ENCODE results near the gene APRT. TPM values are rescaled to one million over a fixed set of nuclear protein-coding genes. Genes with fewer than 3 reads are reported as not detected.

APRT gene
- total RNA-seq, 1 experiment from 2014 or later: 266 TPM

DNA sequence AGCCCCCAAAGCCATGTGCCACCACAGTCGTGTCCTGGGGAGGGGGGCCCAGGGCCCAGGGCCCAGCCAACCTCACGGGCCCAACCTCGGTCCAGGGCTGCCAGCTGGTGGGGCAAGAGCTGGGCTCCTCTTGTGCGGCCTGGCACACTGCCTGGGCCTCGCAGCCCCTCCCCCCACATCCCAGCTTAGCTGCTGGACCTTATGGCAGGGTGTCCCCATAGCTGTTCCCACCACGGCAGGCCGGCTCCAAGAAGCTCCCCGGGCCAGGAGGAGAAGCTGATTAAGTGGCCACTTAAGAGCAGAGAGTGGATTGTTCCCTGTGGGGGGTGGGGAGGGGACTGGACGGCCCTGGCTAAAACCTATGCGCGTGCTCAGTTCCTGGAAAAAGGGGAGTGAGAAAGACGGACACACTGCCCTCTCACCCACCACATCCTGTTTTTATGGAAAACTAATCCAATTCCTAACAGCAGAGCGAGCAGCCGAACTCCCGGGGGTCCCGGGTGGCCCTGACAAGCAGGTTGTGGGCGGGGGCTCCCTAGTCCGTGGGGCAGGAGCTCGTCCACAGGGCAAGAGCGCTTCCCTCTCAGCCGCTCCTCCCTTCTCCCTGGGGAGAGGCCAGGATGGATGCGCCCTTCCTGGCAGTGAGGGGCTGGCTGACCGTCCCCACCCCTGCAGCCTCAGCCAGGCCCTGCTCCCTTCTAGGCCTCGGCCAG is 43.5 kb downstream of the APRT start:
- DNase-seq (ENCODE audit: low spot score): no peak
- in situ Hi-C loops (cut with HindIII; ENCODE audit: low sequenced_read_pairs): no loop called here

DNA sequence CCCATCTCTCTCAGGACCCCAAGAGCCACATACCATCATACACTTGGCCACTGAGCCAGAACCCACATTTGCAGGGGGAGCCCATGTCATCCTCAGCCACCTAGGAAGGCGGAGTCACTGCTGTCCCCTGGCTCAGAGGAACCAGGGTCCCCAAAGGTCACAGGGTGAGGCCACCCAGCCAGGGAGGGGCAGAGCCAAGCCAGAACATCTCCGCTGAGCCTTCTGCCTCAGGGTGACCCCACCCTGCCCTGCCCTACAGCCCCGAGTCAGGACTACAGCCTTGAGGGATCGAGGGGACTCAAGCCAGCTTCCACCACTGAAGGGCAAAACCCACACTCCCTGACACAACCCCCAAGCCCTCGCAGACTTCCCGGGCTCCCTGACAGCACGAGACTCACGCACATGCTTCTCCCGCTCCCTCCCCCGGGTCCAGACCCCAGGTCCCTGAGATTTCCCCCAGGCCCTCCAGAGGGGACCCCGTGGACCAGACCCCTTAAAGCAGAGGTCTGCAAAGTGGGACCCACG is 44.1 kb downstream of the APRT start:
- no peak for DNase-seq (ENCODE audit: low spot score)
- in situ Hi-C loops (cut with HindIII; ENCODE audit: low sequenced_read_pairs): no loop called here

DNA sequence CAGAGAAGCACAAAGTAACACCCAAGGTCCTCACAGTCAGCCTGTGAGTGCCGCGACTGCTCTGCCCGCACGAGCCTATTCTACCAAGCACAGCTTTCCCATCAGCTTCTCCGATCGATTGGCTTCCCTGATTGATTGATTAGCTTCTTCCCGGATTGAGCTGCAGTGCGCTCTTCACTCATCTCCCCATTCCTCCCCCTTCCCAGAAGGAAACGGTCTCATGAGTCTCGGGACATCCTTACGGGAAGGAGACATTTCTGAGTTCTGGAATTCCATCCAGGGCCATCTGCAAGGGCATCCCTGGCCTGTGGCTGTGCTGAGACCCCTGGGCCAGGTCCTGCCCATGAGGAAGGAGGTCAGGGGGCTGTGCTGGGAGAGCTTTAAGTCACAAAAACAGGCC is 44.8 kb downstream of the APRT start:
- in situ Hi-C loops (cut with HindIII; ENCODE audit: low sequenced_read_pairs): no loop called here
- DNase-seq (ENCODE audit: low spot score): no peak

DNA sequence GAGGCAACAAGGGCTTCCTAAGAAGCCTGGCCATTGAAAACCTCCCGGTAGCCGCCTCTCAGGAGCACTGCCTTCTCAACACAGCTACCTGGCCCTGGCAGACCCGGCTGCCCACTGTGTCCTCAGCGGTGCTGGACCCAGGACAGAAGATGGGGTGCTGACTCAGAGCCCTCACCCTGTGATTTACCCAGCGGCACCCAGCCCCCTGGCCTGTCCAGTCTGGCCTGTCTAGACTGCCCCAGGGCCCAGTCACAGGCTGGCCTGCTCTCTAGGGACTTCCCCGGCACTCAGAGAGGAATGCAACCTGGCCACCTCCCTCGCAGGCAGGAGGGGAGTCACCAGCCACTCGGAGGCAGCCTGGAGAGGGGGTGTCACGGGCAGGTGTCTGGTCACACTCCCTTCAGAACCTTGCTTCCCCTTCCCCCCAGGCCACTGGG is 46.8 kb downstream of the APRT start:
- DNase-seq (ENCODE audit: low spot score): no peak
- in situ Hi-C loops (cut with HindIII; ENCODE audit: low sequenced_read_pairs): no loop called here

DNA sequence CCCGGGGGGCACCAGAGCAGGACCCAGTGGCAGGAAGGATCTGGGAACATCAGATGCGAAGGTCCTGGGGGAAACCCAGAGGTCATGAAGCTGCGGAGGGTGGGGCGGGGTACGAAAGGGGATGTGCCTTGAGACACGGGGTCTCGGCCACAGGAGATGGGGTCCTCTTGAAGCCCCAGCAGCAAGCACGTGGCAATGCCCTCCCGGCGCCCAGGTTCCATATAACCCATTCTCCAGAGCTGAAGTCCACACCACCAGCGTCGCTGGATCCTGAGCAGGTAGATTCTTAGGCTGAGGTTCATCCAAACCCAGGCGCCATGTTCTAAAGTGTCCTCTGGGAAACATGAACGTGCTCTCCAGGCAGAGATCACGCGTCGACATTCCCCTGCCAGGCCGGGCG is 47.6 kb downstream of the APRT start:
- in situ Hi-C loops (cut with HindIII; ENCODE audit: low sequenced_read_pairs): no loop called here
- no peak for DNase-seq (ENCODE audit: low spot score)

DNA sequence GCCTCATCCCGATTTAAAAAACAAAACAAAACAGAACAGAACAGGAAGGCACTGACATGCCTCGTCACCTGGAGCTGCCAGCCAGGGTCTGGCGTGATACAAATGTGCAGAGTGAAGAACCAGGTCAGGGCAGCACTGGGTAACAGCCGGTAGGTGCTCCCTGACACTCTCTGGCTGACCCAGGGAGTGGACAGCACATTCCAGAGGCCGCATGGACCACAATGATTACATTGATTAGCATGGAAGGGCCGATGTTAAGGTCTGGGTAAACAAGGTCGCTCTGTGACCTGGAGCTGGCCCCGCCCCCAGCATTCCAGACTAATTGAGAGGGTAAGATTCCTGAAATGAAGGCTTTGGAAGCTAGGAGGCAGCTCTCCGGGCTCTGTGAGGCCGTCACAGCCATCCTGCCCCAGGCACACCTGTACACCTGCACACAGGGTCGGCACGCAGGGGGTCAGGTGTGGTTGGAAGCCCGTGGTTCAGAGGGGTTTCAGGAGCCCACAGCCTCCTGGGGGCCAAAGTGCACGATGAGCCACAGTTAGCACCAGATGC is 48.1 kb downstream of the APRT start:
- peak; percentile 43 for DNase-seq (ENCODE audit: low spot score)
- in situ Hi-C loops (cut with HindIII; ENCODE audit: low sequenced_read_pairs): no loop called here

DNA sequence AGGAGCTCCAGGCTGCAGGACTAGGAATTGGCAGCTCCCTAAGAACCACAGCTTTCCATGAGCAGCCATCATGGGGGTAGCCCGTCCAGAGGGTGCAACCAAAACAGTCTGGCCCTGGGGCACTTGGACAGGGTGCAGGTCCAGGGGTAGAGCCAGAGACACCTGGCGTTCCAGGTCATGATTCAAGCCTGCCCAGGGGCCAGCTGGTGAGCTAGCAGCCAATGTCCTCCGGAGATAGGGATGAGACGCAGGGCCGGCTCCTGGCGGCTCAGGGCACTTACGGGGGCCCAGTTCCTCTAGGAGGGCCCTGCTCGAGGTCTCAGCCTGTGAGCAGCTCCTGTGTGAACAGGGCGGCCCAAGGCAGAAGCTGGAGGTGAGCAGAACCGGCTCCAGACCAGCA is 48.8 kb downstream of the APRT start:
- no peak for DNase-seq (ENCODE audit: low spot score)
- in situ Hi-C loops (cut with HindIII; ENCODE audit: low sequenced_read_pairs): no loop called here

DNA sequence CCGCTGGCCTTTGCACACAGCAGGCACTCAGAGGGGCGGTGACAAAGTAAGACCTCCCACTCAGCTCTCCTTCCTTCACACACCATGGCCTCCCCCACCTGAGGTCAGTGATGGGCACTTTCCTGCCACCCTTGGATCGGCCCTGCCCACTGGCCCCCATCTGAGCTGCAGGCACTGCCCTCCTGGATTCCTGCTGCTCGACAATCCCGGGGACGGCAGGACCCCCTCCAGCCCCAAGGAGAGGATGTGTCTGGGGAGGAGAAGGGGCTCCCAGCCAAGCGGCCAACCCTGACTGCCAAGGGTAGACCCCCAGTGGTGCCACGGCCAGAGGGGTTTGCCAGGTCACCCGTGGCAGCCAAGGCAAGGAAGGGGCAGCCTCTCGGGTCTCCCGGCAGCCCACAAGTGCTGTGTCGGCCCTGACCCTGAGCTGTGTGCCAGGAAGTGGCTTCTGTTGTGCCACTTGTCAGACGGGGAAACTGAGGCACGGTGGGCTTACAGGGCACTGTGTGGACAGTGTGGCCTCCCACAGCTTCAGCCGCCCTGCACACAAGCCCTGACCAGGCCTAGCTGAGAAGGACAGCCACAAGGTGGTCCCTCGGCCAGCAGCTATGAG is 49.4 kb downstream of the APRT start:
- in situ Hi-C loops (cut with HindIII; ENCODE audit: low sequenced_read_pairs): no loop called here
- no peak for DNase-seq (ENCODE audit: low spot score)

DNA sequence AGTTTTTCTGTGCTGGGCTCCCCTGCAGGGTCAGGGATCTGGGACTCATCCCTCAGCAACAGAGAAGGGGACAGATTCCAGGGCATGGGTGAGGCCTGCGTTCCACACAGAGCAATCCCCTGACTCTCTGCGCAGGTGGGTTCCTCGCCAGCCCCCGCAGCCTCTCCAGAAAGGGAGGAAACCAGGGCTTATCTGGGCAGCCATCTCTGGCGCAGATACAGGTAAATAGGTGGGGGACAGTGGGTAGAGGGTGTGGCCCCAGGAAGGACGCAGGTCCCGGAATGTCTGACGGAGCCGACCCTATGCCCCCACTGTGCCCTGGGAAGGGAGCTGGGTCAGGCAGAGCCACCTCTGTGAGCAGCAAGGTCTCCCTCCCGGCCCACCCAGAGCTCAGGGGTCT is 49.9 kb downstream of the APRT start:
- no peak for DNase-seq (ENCODE audit: low spot score)
- in situ Hi-C loops (cut with HindIII; ENCODE audit: low sequenced_read_pairs): no loop called here

DNA sequence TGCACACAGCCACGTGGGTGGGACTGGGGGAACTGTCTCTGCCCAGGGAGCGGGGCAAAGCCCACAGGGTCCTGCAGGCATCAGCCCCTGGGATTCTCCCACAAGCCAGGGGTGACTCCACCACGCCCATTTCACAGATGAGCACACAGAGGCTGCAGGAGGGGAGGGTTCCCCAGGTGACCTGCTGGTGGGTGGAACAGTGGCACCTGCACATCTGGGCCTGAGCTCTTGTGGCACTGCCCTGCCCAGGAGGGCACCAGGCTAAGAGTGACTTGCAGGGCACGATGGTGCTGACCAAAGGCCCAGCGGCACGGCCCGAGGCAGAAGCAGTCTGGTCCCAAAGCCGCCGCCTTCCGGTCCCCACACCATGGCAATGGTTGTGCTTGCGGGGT is 50.6 kb downstream of the APRT start:
- in situ Hi-C loops (cut with HindIII; ENCODE audit: low sequenced_read_pairs): no loop called here
- DNase-seq (ENCODE audit: low spot score): no peak

DNA sequence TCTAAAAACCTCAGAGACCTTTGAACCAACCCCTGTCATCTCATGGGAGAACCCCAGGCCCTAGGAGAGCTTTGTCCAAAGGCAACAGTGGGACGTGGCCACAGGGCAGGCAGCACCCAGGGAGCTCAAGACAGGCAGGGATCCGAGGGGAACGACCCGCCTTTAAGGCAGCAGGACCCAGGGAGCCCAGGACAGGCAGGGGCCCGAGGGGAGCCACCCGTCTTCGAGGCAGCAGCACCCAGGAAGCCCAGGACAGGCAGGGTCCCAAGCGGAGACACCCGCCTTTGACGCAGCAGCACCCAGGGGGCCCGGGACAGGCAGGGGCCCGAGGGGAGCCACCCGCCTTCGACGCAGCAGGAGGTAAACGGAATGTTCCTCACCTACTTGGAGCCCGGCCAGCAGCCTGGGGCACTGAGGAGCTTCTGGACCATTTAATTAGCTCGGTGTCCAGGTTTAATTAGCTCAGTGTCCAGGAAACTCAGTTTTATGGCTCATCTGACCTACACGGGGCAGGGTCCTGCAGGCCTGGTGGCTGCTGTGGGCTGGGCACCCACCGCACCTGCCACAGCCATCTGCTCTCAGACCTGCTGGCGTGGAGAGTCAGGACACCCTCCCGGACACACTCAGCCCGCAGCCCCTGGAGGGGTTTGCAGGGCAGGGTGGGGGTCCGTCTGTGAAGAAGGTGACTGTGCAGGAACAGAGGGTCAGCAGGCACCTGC is 51.1 kb downstream of the APRT start:
- in situ Hi-C loops (cut with HindIII; ENCODE audit: low sequenced_read_pairs): no loop called here
- DNase-seq (ENCODE audit: low spot score): no peak

DNA sequence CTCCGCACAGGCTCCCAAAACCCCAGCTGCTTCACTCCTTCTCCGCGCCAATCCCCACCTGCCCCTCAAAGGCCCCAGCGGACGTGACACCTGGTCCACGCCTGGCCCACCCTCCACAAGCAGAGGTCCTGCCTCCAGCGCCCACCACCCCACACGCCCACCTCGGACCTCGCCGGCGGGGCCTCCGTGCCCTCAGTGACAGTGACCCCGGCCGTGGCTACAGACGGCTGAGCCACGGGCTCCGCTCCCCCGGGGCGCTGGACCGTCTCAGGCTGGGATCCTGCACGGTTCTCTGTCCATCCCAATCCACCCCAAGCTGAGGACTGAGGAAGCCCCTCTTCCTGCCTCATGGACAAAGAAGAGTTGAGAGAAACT is 51.8 kb downstream of the APRT start:
- no peak for DNase-seq (ENCODE audit: low spot score)
- in situ Hi-C loops (cut with HindIII; ENCODE audit: low sequenced_read_pairs): loop anchor here (10.0 kb wide), 1 partner anchor 85 kb away; no protein-coding TSS in a partner anchor

Other genes starting within 250 kb of the APRT start
- 25.8 and 48.9 TPM in 2 replicates for gene ZC3H18, start 241.5 kb downstream of the APRT start, total RNA-seq (2014; rRNA removed; shearing (Covaris generic))
- 0.43 TPM in 1 of 2 replicates, not detected in the other for gene IL17C, start 173.4 kb downstream of the APRT start, total RNA-seq (2014; rRNA removed; shearing (Covaris generic))
- gene CYBA, start 160.9 kb downstream of the APRT start, total RNA-seq (2014; rRNA removed; shearing (Covaris generic)): 299 and 403 TPM in 2 replicates
- gene MVD, start 148.8 kb downstream of the APRT start, total RNA-seq (2014; rRNA removed; shearing (Covaris generic)): 48.9 and 63.5 TPM in 2 replicates
- gene SNAI3, start 125.4 kb downstream of the APRT start, total RNA-seq (2014; rRNA removed; shearing (Covaris generic)): 0.18 and 0.88 TPM in 2 replicates
- gene RNF166, start 105.5 kb downstream of the APRT start, total RNA-seq (2014; rRNA removed; shearing (Covaris generic)): 22.3 and 31.3 TPM in 2 replicates
- gene CTU2, start 105.4 kb downstream of the APRT start, total RNA-seq (2014; rRNA removed; shearing (Covaris generic)): 14.7 and 21.8 TPM in 2 replicates
- gene PIEZO1, start 26.7 kb downstream of the APRT start, total RNA-seq (2014; rRNA removed; shearing (Covaris generic)): 69.8 and 75.6 TPM in 2 replicates
- 32.8 and 36.6 TPM in 2 replicates for gene CDT1, start 8.1 kb downstream of the APRT start, total RNA-seq (2014; rRNA removed; shearing (Covaris generic))
- gene GALNS, start 45.0 kb upstream of the APRT start, total RNA-seq (2014; rRNA removed; shearing (Covaris generic)): 12.3 and 13.3 TPM in 2 replicates
- 86.0 and 86.1 TPM in 2 replicates for gene TRAPPC2L, start 45.2 kb upstream of the APRT start, total RNA-seq (2014; rRNA removed; shearing (Covaris generic))
- not detected in 2 replicates for gene PABPN1L, start 54.7 kb upstream of the APRT start, total RNA-seq (2014; rRNA removed; shearing (Covaris generic))
- gene CBFA2T3, start 165.3 kb upstream of the APRT start, total RNA-seq (2014; rRNA removed; shearing (Covaris generic)): 0.12 and 0.64 TPM in 2 replicates